ENCODE measurements around the gene SYCE3.

GRCh38 chr22:50505776-50506610 lies 56.7 kb downstream of the SYCE3 start:
- TF ChIP-seq POLR2AphosphoS5 (IDR thresholded peaks at IDR 0.05; ENCODE audit: low read depth, low read length), result no peak
- no peak for TF ChIP-seq TAF1 (IDR thresholded peaks at IDR 0.05; ENCODE audit: borderline replicate concordance, low read depth, low read length)
- TF ChIP-seq POLR2A (IDR thresholded peaks at IDR 0.05; ENCODE audit: low read depth, low read length), result no peak
